ENCODE measurements around the gene PRDX1. TPM values are rescaled to one million over a fixed set of nuclear protein-coding genes. Genes with fewer than 3 reads are reported as not detected.

Gene PRDX1
- total and polyA plus RNA-seq, 2 experiments from 2014 or later = 474 to 775 TPM

- H2AFZ ChIP-seq = no peak overlapping the region
- H3K4me2 ChIP-seq (ENCODE audit: unreplicated experiment) = no peak overlapping the region
- in situ Hi-C loops (cut with MboI) = no loop called here
- H3K9ac ChIP-seq = no peak overlapping the region
- H3K36me3 ChIP-seq (ENCODE audit: low read depth) = peaks cover 24% of the 10 kb centered on the region
- no peak for TF ChIP-seq EZH2phosphoT487 (IDR thresholded peaks at IDR 0.05; ENCODE audit: insufficient read depth, low read depth)
- no peak for TF ChIP-seq EZH2 (IDR thresholded peaks at IDR 0.05; ENCODE audit: insufficient read depth, poor library complexity, severe bottlenecking)
- H4K20me1 ChIP-seq (ENCODE audit: insufficient read depth) = no peaks in the 10 kb centered on the region
- H3K27ac ChIP-seq = no peak overlapping the region
- H3K79me2 ChIP-seq (ENCODE audit: insufficient read depth) = no peaks in the 10 kb centered on the region
- 88 to 93% methylated on average over 6 of the region's 6 CpGs for WGBS, 2 experiments (ENCODE audit: low coverage in 1 of 2, low lambda C conversion rate in 2 of 2, missing lambda C conversion rate in 2 of 2)
- H3F3A ChIP-seq (ENCODE audit: insufficient read depth) = peaks cover 46% of the 10 kb centered on the region
- H3K27me3 ChIP-seq (replicated peaks; ENCODE audit: insufficient read depth) = no peaks in the 10 kb centered on the region
- no peak overlapping the region for H3K4me3 ChIP-seq
- H3K4me1 ChIP-seq (ENCODE audit: insufficient read depth) = no peaks in the 10 kb centered on the region
- DNase-seq = no peak
- H3K9me2 ChIP-seq (ENCODE audit: insufficient read depth) = no peaks in the 10 kb centered on the region
- no peaks in the 10 kb centered on the region for H3K9me3 ChIP-seq (ENCODE audit: low read depth)
These were observed 14.5 kb downstream of the PRDX1 start for GRCh38 chr1:45507195-45507594.

- Histone ChIP-seq H3K9me2 (ENCODE audit: insufficient read depth) (no peaks in the 10 kb centered on the region), H3K27ac (no peak overlapping the region), H3K4me1 (ENCODE audit: insufficient read depth) (peaks cover 10% of the 10 kb centered on the region), H3F3A (ENCODE audit: insufficient read depth) (peaks cover 16% of the 10 kb centered on the region; the same call in 1 of the 2 replicates), H3K27me3 (replicated peaks; ENCODE audit: insufficient read depth) (no peaks in the 10 kb centered on the region), H3K36me3 (ENCODE audit: low read depth) (no peaks in the 10 kb centered on the region), H4K20me1 (ENCODE audit: insufficient read depth) (no peaks in the 10 kb centered on the region), H3K4me3 (no peak overlapping the region), H3K9ac (no peak overlapping the region), H3K79me2 (ENCODE audit: insufficient read depth) (no peaks in the 10 kb centered on the region), H3K4me2 (ENCODE audit: unreplicated experiment) (no peak overlapping the region), H3K9me3 (ENCODE audit: low read depth) (no peaks in the 10 kb centered on the region), H2AFZ (no peak overlapping the region)
- 84 to 86% methylated on average over 14 of the region's 14 CpGs for WGBS, 2 experiments (ENCODE audit: low coverage in 1 of 2, low lambda C conversion rate in 2 of 2, missing lambda C conversion rate in 2 of 2)
- TF ChIP-seq EZH2phosphoT487 (IDR thresholded peaks at IDR 0.05; ENCODE audit: insufficient read depth, low read depth) (no peak), EZH2 (IDR thresholded peaks at IDR 0.05; ENCODE audit: insufficient read depth, poor library complexity, severe bottlenecking) (no peak)
- in situ Hi-C loops (cut with MboI) = no loop called here
- DNase-seq = no peak
These were observed 18.0 kb downstream of the PRDX1 start for GRCh38 chr1:45503462-45504360.

GRCh38 chr1:45501505-45501859 is 20.2 kb downstream of the PRDX1 start:
- in situ Hi-C loops (cut with MboI) = no loop called here

GRCh38 chr1:45499415-45499769 is 22.3 kb downstream of the PRDX1 start:
- Histone ChIP-seq H3K27me3 (replicated peaks; ENCODE audit: insufficient read depth) (no peaks in the 10 kb centered on the region), H3K36me3 (ENCODE audit: low read depth) (no peaks in the 10 kb centered on the region), H2AFZ (peak overlapping the region; percentile 98), H3K9ac (peak overlapping the region; percentile 77), H3K4me2 (ENCODE audit: unreplicated experiment) (peak overlapping the region; percentile 79), H4K20me1 (ENCODE audit: insufficient read depth) (no peaks in the 10 kb centered on the region), H3K4me1 (ENCODE audit: insufficient read depth) (peaks cover 10% of the 10 kb centered on the region), H3K27ac (no peak overlapping the region), H3K9me3 (ENCODE audit: low read depth) (no peaks in the 10 kb centered on the region), H3F3A (ENCODE audit: insufficient read depth) (no peaks in the 10 kb centered on the region), H3K4me3 (peak overlapping the region; percentile 83), H3K79me2 (ENCODE audit: insufficient read depth) (no peaks in the 10 kb centered on the region), H3K9me2 (ENCODE audit: insufficient read depth) (no peaks in the 10 kb centered on the region)
- in situ Hi-C loops (cut with MboI) = loop anchor here (10.0 kb wide), 1 partner anchor 485 kb away; the partner anchor contains the start of genes HECTD3 and UROD
- TF ChIP-seq EZH2 (IDR thresholded peaks at IDR 0.05; ENCODE audit: insufficient read depth, poor library complexity, severe bottlenecking) (no peak), EZH2phosphoT487 (IDR thresholded peaks at IDR 0.05; ENCODE audit: insufficient read depth, low read depth) (no peak)
- DNase-seq = no peak
- WGBS, 2 experiments (ENCODE audit: low coverage in 1 of 2, low lambda C conversion rate in 2 of 2, missing lambda C conversion rate in 2 of 2) = 3% methylated on average over 7 of the region's 7 CpGs

More at GRCh38 chr1:45501505-45501859, 20.2 kb downstream of the PRDX1 start:
- no peaks in the 10 kb centered on the region for H3K9me2 ChIP-seq (ENCODE audit: insufficient read depth)
- no peaks in the 10 kb centered on the region for H3K79me2 ChIP-seq (ENCODE audit: insufficient read depth)
- 69 to 81% methylated on average over 2 of the region's 2 CpGs for WGBS, 2 experiments (ENCODE audit: low coverage in 1 of 2, low lambda C conversion rate in 2 of 2, missing lambda C conversion rate in 2 of 2)
- no peaks in the 10 kb centered on the region for H4K20me1 ChIP-seq (ENCODE audit: insufficient read depth)
- H2AFZ ChIP-seq = 0 out of 2 replicates have a peak overlapping the region, but pooled peaks have one; percentile 98
- no peaks in the 10 kb centered on the region for H3F3A ChIP-seq (ENCODE audit: insufficient read depth)
- no peak for TF ChIP-seq EZH2phosphoT487 (IDR thresholded peaks at IDR 0.05; ENCODE audit: insufficient read depth, low read depth)
- no peak for TF ChIP-seq EZH2 (IDR thresholded peaks at IDR 0.05; ENCODE audit: insufficient read depth, poor library complexity, severe bottlenecking)
- H3K9ac ChIP-seq = no peak overlapping the region
- no peaks in the 10 kb centered on the region for H3K27me3 ChIP-seq (replicated peaks; ENCODE audit: insufficient read depth)
- H3K27ac ChIP-seq = no peak overlapping the region
- H3K4me1 ChIP-seq (ENCODE audit: insufficient read depth) = peaks cover 10% of the 10 kb centered on the region
- H3K36me3 ChIP-seq (ENCODE audit: low read depth) = no peaks in the 10 kb centered on the region
- H3K4me3 ChIP-seq = peak overlapping the region; percentile 83; the same call in 1 of the 2 replicates
- no peaks in the 10 kb centered on the region for H3K9me3 ChIP-seq (ENCODE audit: low read depth)
- no peak overlapping the region for H3K4me2 ChIP-seq (ENCODE audit: unreplicated experiment)
- DNase-seq = no peak

Data from GM23248 (cell line).